ENCODE measurements around the gene TAC1. TPM values are rescaled to one million over a fixed set of nuclear protein-coding genes. Genes with fewer than 3 reads are reported as not detected.

TAC1 gene
- total RNA-seq, 2 experiments from 2014 or later = 0.29 to 0.82 TPM

Other genes starting within 250 kb of the TAC1 start
- 100 to 1,000 TPM; 178 to 186 TPM for gene ASNS, start 140.3 kb downstream of the TAC1 start, total RNA-seq